SKM-1 (cell line): ENCODE measurements around the gene NPTXR.

Experiments used
- DNase-seq: peaks from one replicate; lab custom pipeline; 2025; ENCODE audit not compliant: unreplicated experiment; lab: John Stamatoyannopoulos, UW

NPTXR gene

DNA sequence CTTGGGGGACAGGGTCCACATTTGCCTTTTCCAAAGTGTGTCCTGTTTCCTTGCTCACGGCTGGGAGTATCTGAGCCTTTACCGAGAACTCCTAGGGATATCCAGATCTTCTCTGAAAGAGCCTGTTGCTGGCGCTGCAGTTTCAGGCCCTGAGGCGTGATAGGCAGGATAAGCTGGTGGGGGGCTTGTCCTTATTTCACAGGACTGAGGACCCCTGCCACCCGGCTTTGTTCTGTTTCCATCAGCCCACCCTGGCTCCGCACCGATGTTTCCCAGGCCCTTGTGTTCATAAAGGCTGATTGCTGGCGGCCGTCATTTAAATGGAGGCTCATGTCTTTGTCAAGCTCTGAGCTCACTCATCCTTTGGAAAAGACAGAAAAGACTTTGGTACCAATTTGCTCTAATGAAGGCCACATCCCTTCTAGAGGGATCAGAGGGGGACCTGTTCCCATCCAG is 9.4 kb upstream of the NPTXR start:
- DNase-seq, result no peak

GRCh38 chr22:38852522-38852921 is 8.7 kb upstream of the NPTXR start:
- DNase-seq, result no peak

- DNase-seq, result no peak
Measured at GRCh38 chr22:38850941-38851849, 7.4 kb upstream of the NPTXR start.

GRCh38 chr22:38850399-38850798 is 6.6 kb upstream of the NPTXR start:
- no peak for DNase-seq

- no peak for DNase-seq
Measured at GRCh38 chr22:38849811-38850210, 6.0 kb upstream of the NPTXR start.

GRCh38 chr22:38846412-38846811 is 2.6 kb upstream of the NPTXR start:
- DNase-seq, result no peak

GRCh38 chr22:38845004-38845740 is 1.3 kb upstream of the NPTXR start:
- no peak for DNase-seq

GRCh38 chr22:38844315-38845003 is 631 bp upstream of the NPTXR start:
- peak; percentile 23 for DNase-seq

DNA sequence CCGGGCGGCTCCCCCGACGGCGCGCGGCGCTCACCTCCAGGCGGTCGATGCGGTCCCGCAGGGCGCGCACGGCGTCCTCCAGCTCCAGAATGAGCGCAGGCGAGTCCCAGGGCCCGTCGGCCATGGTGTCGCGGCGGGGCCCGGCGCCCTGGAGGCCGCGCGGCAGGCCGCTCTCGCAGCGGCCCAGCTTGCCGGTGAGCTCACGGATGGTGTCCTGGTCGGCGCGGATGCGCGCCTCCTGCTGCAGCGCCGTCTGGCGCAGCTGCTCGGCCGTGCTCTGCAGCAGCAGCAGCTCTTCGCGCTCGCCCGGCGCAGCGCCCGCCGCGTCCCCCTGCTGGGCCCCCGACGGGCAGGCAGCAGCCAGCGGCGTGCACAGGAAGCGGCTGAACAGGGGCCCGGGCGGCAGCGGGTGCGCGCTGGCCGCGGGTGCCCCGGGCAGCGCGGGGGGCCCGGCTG is 599 bp downstream of the NPTXR start:
- no peak for DNase-seq

DNA sequence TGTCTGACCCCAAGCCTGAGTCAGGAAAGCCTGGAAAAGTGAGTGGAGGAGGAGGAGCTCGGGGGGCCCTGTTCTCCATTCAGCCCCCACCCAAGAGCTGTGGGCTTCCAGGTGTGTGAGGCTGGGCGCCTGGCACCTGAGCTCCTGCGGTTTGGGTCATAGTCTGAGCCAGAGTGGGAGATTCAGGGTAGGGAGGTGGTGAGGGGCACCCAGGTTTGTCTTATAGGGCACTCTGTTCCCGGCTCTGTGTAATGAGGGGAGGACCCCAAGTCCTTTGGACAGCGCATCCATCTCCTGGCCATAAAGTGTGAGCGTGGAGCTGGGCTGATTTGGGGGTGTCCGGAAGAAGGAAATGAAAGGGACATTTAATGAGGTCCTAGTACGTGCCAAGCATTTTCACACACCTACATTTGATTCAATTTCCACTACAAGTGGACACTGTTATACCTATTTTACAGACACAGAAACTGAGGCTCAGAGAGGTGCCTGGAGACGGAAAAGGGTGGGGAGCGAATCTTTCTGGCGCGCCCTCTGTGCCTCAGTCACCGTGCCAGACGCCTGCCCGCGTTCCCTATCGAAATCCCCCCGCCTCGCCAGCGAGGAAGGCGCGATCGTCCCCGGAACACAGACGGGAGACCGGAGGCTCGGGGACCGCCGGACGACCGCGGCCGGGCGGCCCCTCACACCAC is 1.2 kb downstream of the NPTXR start:
- no peak for DNase-seq

DNA sequence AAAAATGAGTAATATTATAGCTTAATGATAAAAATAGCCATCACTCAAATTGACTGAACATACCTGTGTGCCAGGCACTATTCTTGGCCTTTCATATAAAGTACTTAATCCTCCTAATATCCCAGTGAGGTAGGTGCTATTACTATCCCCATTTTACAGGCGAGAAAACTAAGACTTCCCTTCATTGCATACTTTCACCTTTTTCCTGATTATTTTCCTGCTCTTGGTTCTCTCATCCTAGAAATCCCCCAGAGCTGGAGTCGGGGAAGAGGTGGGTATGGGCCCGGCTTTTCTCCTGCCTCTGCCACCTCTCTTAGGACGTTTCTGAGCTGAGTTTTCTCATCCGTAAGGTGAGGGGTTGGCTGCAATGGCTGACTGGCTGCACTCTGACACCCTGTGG is 2.2 kb downstream of the NPTXR start:
- no peak for DNase-seq

DNA sequence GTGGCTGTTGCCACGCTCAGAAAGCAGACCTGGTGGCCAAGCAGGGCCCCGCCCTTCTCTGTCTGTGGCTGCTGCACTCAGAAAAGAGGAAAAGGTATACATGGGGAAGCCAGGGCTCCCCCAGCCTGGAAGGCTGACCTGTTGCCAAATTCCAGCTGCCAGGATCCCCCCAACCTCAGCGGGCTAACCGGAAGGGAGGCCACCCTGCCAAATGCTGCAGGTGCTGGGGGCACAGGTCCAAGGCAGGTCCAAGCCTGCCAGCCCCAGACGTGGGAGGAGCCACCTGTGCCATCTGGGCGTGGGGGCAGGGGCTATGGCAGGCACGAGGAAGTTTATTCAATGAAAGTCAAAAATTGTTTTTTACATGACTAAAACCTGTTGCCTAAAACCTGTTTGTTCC is 2.6 kb downstream of the NPTXR start:
- DNase-seq, result no peak

GRCh38 chr22:38840129-38840528 is 3.7 kb downstream of the NPTXR start:
- DNase-seq, result no peak

DNA sequence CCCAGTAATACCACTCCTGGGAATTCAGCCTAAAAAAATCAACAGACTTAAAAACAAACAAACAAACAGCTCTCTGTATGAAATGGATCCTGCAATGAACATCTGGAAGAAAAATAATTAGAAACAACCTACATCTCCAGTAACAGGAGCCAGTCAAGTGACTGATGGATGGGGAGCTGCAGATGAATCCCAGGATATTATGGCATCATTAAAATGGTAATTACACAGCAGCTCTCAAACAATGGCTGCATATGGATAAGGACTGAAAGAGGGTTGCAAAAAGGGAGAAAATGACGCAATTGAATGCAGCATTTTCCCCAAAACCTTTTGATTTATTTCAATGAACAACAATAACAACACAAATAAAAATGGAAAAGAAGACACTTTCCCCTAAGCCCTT is 4.1 kb downstream of the NPTXR start:
- no peak for DNase-seq

GRCh38 chr22:38837414-38837928 is 6.4 kb downstream of the NPTXR start:
- DNase-seq, result no peak

DNA sequence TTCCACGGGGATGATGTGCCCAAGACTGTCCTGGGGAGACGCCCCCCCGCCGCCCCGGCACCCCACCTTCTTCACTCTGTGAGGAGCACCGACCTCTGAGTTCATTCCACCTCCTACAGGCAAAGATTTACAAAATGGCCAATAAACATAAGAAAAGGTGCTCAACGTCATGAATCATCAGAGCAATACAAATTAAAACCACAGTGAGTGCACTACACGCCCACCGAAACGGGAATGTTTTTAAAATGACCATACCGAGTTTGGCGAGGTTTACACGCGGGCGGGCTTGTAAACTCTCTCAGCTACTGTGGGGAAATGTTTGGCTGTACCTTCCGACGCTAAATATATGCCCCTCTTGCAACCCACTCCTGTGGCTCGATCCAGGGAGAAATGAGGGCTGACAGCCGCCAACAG is 7.9 kb downstream of the NPTXR start:
- DNase-seq, result no peak

DNA sequence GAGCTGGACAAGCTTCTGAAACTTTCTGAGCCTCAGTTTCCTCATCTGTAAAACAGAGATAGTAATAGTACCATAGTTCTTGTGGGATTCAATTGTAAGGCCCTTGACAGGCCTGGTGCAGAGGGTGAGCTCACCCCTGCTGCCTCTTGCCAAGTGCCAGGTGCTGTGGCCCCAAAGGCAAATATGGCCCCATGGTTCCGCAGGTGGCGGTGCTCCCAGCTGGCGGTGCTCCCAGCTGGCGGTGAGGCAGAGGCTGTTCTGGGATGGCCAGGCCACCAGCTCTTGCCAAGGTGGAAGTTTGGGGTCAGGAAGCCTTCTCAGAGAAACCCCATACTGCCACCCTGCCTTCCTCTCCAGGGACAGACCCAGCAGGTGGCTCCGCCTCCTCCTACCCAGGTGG is 8.8 kb downstream of the NPTXR start:
- DNase-seq, result no peak

DNA sequence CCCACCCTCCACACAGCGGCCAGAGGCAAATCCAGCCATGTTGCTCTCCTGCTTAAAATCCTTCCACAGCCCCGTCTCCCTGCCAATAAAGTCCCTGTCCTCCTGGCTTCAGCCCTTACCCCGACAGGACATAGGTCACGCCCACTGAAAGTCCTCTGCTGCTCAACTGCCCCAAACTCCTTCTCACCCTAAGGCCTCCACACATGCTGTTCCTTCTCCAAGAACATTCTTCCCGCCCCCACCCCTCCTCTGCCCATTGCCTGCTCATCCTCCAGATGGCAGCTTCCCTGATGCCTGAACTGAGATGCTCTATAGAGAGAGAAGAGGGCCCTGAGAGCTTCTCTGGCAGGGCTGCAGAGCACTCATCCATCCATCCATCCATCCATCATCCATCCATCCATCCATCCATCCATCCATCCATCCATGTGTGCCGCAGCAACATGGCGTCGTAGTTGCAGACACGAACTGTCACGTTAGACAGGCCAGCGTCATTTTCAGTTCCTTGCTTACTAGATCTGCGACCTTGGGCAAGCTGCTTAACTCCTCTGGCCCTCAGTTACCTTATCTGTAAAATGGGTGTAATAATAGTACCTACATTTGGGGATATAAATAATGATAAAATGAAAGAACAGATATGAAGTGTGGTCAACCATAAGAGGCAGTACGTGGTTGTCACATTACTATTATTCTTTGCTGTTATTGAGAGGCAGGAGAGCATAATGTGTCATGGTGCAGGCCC is 9.4 kb downstream of the NPTXR start:
- DNase-seq, result no peak

GRCh38 chr22:38833061-38833460 is 10.8 kb downstream of the NPTXR start:
- no peak for DNase-seq
